AG09309 (cell line): ENCODE measurements around the gene ACP7.
"Not testable (repeated sequence)": the region's sequence is repeated elsewhere in the genome, so short reads cannot be mapped to it uniquely, and the experiment has no call there.

ENCODE experiments used
- DNase-seq: peaks from one replicate; pipeline ENCODE4 v3.0.0-alpha.2; 2010; ENCODE audit warnings: low read depth
- H3K4me3 ChIP-seq: 2 replicates; pipeline ENCODE4 v1.5.1; 2011; ENCODE audit warnings: mild to moderate bottlenecking, low read depth, low read length, moderate library complexity; ENCODE audit not compliant: control insufficient read depth
- CTCF ChIP-seq: IDR thresholded peaks from 2 replicates; pipeline ENCODE4 v1.5.1; 2011; ENCODE audit warnings: mild to moderate bottlenecking, low read depth, low read length, inconsistent platforms; ENCODE audit not compliant: insufficient read depth, control insufficient read depth; ENCODE audit errors: missing control alignments

ACP7 gene

GRCh38 chr19:39060171-39060570 is 24.0 kb upstream of the ACP7 start:
- no peak overlapping the region for H3K4me3 ChIP-seq
- DNase-seq = no peak
- TF ChIP-seq CTCF = no peak

- no peak overlapping the region for H3K4me3 ChIP-seq
- no peak for DNase-seq
- TF ChIP-seq CTCF = no peak
Measured at GRCh38 chr19:39064405-39064804, 19.8 kb upstream of the ACP7 start.

GRCh38 chr19:39065928-39066327 is 18.2 kb upstream of the ACP7 start:
- no peak for DNase-seq
- TF ChIP-seq CTCF = no peak
- no peak overlapping the region for H3K4me3 ChIP-seq

GRCh38 chr19:39067104-39067503 is 17.1 kb upstream of the ACP7 start:
- no peak for TF ChIP-seq CTCF
- no peak for DNase-seq
- H3K4me3 ChIP-seq = no peak overlapping the region

GRCh38 chr19:39068259-39068658 is 15.9 kb upstream of the ACP7 start:
- not testable (repeated sequence) for DNase-seq, H3K4me3 ChIP-seq

- TF ChIP-seq CTCF = no peak
- no peak overlapping the region for H3K4me3 ChIP-seq
- no peak for DNase-seq
Measured at GRCh38 chr19:39070888-39071287, 13.3 kb upstream of the ACP7 start.

- no peak overlapping the region for H3K4me3 ChIP-seq
- DNase-seq = no peak
Measured at GRCh38 chr19:39074205-39074692, 9.9 kb upstream of the ACP7 start.

More at GRCh38 chr19:39074205-39074692, 9.9 kb upstream of the ACP7 start:
- TF ChIP-seq CTCF = no peak
